BE2C (cell line): ENCODE results near the gene RASA3.
A peak's percentile ranks its signal among the peaks of the same experiment; 100 is the strongest.

ENCODE experiments used
- DNase-seq: peaks from one replicate; pipeline ENCODE4 v3.0.0-alpha.2; 2020
- H3K27me3 ChIP-seq: fragments of 250-450 bp; sonication (Bioruptor Pico); 2 replicates; pipeline ENCODE4 v1.5.1; 2020; ENCODE audit warnings: mild to moderate bottlenecking
- H3K36me3 ChIP-seq: fragments of 250-450 bp; sonication (Bioruptor Pico); 2 replicates; pipeline ENCODE4 v1.5.1; 2020; ENCODE audit warnings: mild to moderate bottlenecking
- H3K4me1 ChIP-seq: fragments of 250-450 bp; sonication (Bioruptor Pico); 2 replicates; pipeline ENCODE4 v1.5.1; 2020
- H3K4me3 ChIP-seq: 2 replicates; pipeline ENCODE4 v1.5.1; 2011; ENCODE audit warnings: low read depth, low read length
- H3K9me3 ChIP-seq: fragments of 250-450 bp; sonication (Bioruptor Pico); 2 replicates; pipeline ENCODE4 v1.5.1; 2020
- CTCF ChIP-seq: IDR thresholded peaks from 2 replicates; pipeline ENCODE4 v1.5.1; 2012; ENCODE audit warnings: mild to moderate bottlenecking, low read depth, low read length

RASA3 gene

GRCh38 chr13:113962386-113962785 lies 170.0 kb downstream of the RASA3 start:
- Histone ChIP-seq H3K4me1 (no peaks in the 10 kb centered on the region), H3K9me3 (no peaks in the 10 kb centered on the region; the same call in none of the 2 replicates), H3K4me3 (no peak overlapping the region), H3K36me3 (no peaks in the 10 kb centered on the region), H3K27me3 (no peaks in the 10 kb centered on the region)
- no peak for TF ChIP-seq CTCF
- peak; percentile 1 for DNase-seq

- no peak for TF ChIP-seq CTCF
- H3K4me3 ChIP-seq = no peak overlapping the region
- H3K36me3 ChIP-seq = no peaks in the 10 kb centered on the region
- H3K9me3 ChIP-seq = no peaks in the 10 kb centered on the region; the same call in none of the 2 replicates
- H3K27me3 ChIP-seq = no peaks in the 10 kb centered on the region
- DNase-seq = no peak
- H3K4me1 ChIP-seq = no peaks in the 10 kb centered on the region
Observed at GRCh38 chr13:113960276-113960948, 172.0 kb downstream of the RASA3 start.

GRCh38 chr13:113959198-113959597 lies 173.2 kb downstream of the RASA3 start:
- H3K4me3 ChIP-seq = no peak overlapping the region
- no peaks in the 10 kb centered on the region for H3K36me3 ChIP-seq
- no peak for TF ChIP-seq CTCF
- no peaks in the 10 kb centered on the region; the same call in none of the 2 replicates for H3K9me3 ChIP-seq
- no peaks in the 10 kb centered on the region for H3K4me1 ChIP-seq
- no peaks in the 10 kb centered on the region for H3K27me3 ChIP-seq
- DNase-seq = no peak

GRCh38 chr13:113958373-113958772 lies 174.1 kb downstream of the RASA3 start:
- Histone ChIP-seq H3K4me3 (no peak overlapping the region), H3K9me3 (no peaks in the 10 kb centered on the region; the same call in none of the 2 replicates), H3K36me3 (no peaks in the 10 kb centered on the region), H3K4me1 (no peaks in the 10 kb centered on the region), H3K27me3 (no peaks in the 10 kb centered on the region)
- TF ChIP-seq CTCF = no peak
- DNase-seq = no peak

- Histone ChIP-seq H3K9me3 (no peaks in the 10 kb centered on the region; the same call in none of the 2 replicates), H3K4me1 (no peaks in the 10 kb centered on the region), H3K36me3 (no peaks in the 10 kb centered on the region), H3K27me3 (no peaks in the 10 kb centered on the region), H3K4me3 (no peak overlapping the region)
- TF ChIP-seq CTCF = no peak
- DNase-seq = no peak
Observed at GRCh38 chr13:113956571-113956970, 175.9 kb downstream of the RASA3 start.

DNA sequence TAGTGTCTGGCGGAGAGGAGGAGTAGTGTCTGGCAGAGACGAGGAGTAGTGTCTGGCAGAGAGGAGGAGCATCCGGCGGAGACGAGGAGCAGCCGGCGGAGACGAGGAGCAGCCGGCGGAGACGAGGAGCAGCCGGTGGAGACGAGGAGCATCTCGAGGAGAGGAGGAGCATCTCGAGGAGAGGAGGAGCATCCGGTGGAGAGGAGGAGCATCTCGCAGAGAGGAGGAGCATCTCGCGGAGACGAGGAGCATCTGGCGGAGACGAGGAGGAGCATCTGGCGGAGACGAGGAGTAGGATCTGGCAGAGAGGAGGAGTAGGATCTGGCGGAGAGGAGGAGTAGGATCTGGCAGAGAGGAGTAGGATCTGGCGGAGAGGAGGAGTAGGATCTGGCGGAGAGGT lies 176.7 kb downstream of the RASA3 start:
- DNase-seq = no peak
- no peak for TF ChIP-seq CTCF
- Histone ChIP-seq H3K27me3 (no peaks in the 10 kb centered on the region), H3K4me1 (no peaks in the 10 kb centered on the region), H3K9me3 (no peaks in the 10 kb centered on the region; the same call in none of the 2 replicates), H3K36me3 (no peaks in the 10 kb centered on the region), H3K4me3 (no peak overlapping the region)
